GM19372 (cell line): Measurements from ENCODE around the gene PCBD1.
A peak's percentile ranks its signal among the peaks of the same experiment; 100 is the strongest.

Experiments used
- ATAC-seq: cut with Tn5 transposase; IDR thresholded peaks from one replicate; pipeline ENCODE4 v1.9.1; 2021; ENCODE audit warnings: mild to moderate bottlenecking, low read depth, moderate library complexity; ENCODE audit not compliant: unreplicated experiment

The PCBD1 gene

GRCh38 chr10:70905071-70906021 lies 17.0 kb upstream of the PCBD1 start:
- no peak for ATAC-seq

GRCh38 chr10:70903262-70903921 lies 15.0 kb upstream of the PCBD1 start:
- no peak for ATAC-seq

GRCh38 chr10:70902661-70903261 lies 14.4 kb upstream of the PCBD1 start:
- ATAC-seq, result no peak

- ATAC-seq, result no peak
Measured at GRCh38 chr10:70901276-70901878, 13.0 kb upstream of the PCBD1 start.

- no peak for ATAC-seq
Measured at GRCh38 chr10:70899096-70899495, 10.7 kb upstream of the PCBD1 start.

- ATAC-seq, result no peak
Measured at GRCh38 chr10:70898687-70899086, 10.3 kb upstream of the PCBD1 start.

- ATAC-seq, result no peak
Measured at GRCh38 chr10:70896551-70896950, 8.2 kb upstream of the PCBD1 start.

GRCh38 chr10:70894416-70894815 lies 6.1 kb upstream of the PCBD1 start:
- ATAC-seq, result no peak

- no peak for ATAC-seq
Measured at GRCh38 chr10:70893227-70894006, 5.1 kb upstream of the PCBD1 start.

GRCh38 chr10:70892631-70893030 lies 4.3 kb upstream of the PCBD1 start:
- ATAC-seq, result no peak

- no peak for ATAC-seq
Measured at GRCh38 chr10:70891627-70892026, 3.3 kb upstream of the PCBD1 start.

- no peak for ATAC-seq
Measured at GRCh38 chr10:70890917-70891431, 2.6 kb upstream of the PCBD1 start.

GRCh38 chr10:70889291-70889690 lies 926 bp upstream of the PCBD1 start:
- no peak for ATAC-seq

GRCh38 chr10:70886921-70887665 lies 1.3 kb downstream of the PCBD1 start:
- no peak for ATAC-seq

- ATAC-seq, result no peak
Measured at GRCh38 chr10:70885931-70886903, 2.1 kb downstream of the PCBD1 start.

GRCh38 chr10:70885481-70885880 lies 2.9 kb downstream of the PCBD1 start:
- no peak for ATAC-seq

GRCh38 chr10:70884741-70885140 lies 3.6 kb downstream of the PCBD1 start:
- no peak for ATAC-seq

- peak; percentile 56 for ATAC-seq
Measured at GRCh38 chr10:70880077-70880534, 8.3 kb downstream of the PCBD1 start.
